ENCODE data around the gene MACC1. TPM values are rescaled to one million over a fixed set of nuclear protein-coding genes. Genes with fewer than 3 reads are reported as not detected.

Gene MACC1
- total and polyA plus RNA-seq, 4 donors = 2.8 to 45.2 (median 14.7) TPM

DNA sequence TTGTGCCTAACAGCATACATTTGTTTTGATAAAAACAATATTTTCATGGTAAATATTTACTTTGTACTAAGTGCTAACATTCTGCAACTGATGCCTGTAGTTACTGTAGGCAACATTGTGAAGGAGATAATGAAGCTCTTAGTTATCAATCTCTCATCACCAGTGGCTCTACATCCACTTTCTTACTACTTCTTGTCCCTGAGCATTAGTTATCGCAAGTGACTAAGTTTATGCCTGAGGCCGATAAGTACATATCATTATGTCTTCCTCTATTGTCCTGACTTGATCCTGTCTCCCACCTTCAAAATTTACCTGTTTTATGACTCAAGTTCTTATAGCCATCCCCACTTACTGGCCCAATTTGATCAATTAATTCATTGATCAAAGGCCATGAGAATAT lies 63.6 kb downstream of the MACC1 start:
- DNase-seq = peak in 1 of 3 donors; percentile 20
- ATAC-seq (ENCODE audit: insufficient read depth, low FRiP score) = no peak
- Histone ChIP-seq H3K36me3 (ENCODE audit: control insufficient read depth in 4 of 4, insufficient read depth in 4 of 4, low read length in 4 of 4) (no peaks in the 10 kb centered on the region), H3K4me1 (ENCODE audit: control insufficient read depth in 5 of 5, insufficient read depth in 5 of 5, low read length in 5 of 5) (peaks cover 0 to 8% (median 0%) of the 10 kb centered on the region in 5 donors), H3K9ac (ENCODE audit: insufficient read depth in 1 of 2, low read length in 2 of 2) (no peak overlapping the region), H3K27ac (ENCODE audit: low read depth in 1 of 2, low read length in 1 of 2) (no peak overlapping the region), H3K9me3 (ENCODE audit: control insufficient read depth in 4 of 4, insufficient read depth in 3 of 4, low read length in 3 of 4) (no peaks in the 10 kb centered on the region), H3K27me3 (ENCODE audit: control insufficient read depth in 3 of 3, insufficient read depth in 3 of 3, low read length in 2 of 3) (no peaks in the 10 kb centered on the region), H3K4me3 (no peak overlapping the region)
- TF ChIP-seq, protein P1, sequence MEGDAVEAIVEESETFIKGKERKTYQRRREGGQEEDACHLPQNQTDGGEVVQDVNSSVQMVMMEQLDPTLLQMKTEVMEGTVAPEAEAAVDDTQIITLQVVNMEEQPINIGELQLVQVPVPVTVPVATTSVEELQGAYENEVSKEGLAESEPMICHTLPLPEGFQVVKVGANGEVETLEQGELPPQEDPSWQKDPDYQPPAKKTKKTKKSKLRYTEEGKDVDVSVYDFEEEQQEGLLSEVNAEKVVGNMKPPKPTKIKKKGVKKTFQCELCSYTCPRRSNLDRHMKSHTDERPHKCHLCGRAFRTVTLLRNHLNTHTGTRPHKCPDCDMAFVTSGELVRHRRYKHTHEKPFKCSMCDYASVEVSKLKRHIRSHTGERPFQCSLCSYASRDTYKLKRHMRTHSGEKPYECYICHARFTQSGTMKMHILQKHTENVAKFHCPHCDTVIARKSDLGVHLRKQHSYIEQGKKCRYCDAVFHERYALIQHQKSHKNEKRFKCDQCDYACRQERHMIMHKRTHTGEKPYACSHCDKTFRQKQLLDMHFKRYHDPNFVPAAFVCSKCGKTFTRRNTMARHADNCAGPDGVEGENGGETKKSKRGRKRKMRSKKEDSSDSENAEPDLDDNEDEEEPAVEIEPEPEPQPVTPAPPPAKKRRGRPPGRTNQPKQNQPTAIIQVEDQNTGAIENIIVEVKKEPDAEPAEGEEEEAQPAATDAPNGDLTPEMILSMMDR (IDR thresholded peaks at IDR 0.05; ENCODE audit: control extremely low read depth, extremely low read depth) = no peak
- 68 to 94% methylated on average over 2 of the region's 2 CpGs for WGBS, 2 donors

DNA sequence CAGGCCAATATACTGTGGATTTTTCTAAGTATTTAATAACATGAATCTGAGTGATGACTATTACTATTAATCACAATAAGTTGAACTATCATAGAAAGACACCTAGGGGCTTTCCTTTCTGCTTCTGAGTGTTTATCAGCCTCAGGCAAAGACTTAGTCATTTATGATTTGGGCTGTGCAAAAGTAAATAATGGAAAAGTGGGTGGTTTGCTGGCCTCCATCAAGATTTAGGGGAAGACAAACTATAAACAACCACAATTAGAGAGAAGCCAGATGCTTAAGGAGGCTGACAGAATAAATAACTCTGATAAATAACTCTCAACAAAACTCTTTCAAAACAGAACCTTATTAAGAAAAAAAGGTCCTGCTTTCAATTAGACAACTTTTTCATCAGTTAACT lies 64.7 kb downstream of the MACC1 start:
- Histone ChIP-seq H3K4me1 (ENCODE audit: control insufficient read depth in 5 of 5, insufficient read depth in 5 of 5, low read length in 5 of 5) (peaks cover 0 to 8% (median 0%) of the 10 kb centered on the region in 5 donors), H3K9ac (ENCODE audit: insufficient read depth in 1 of 2, low read length in 2 of 2) (no peak overlapping the region), H3K4me3 (no peak overlapping the region), H3K27me3 (ENCODE audit: control insufficient read depth in 3 of 3, insufficient read depth in 3 of 3, low read length in 2 of 3) (no peaks in the 10 kb centered on the region), H3K36me3 (ENCODE audit: control insufficient read depth in 4 of 4, insufficient read depth in 4 of 4, low read length in 4 of 4) (no peaks in the 10 kb centered on the region), H3K27ac (ENCODE audit: low read depth in 1 of 2, low read length in 1 of 2) (no peak overlapping the region), H3K9me3 (ENCODE audit: control insufficient read depth in 4 of 4, insufficient read depth in 3 of 4, low read length in 3 of 4) (no peaks in the 10 kb centered on the region)
- ATAC-seq (ENCODE audit: insufficient read depth, low FRiP score) = no peak
- DNase-seq = no peak
- TF ChIP-seq, protein P1 (IDR thresholded peaks at IDR 0.05; ENCODE audit: control extremely low read depth, extremely low read depth) = no peak

DNA sequence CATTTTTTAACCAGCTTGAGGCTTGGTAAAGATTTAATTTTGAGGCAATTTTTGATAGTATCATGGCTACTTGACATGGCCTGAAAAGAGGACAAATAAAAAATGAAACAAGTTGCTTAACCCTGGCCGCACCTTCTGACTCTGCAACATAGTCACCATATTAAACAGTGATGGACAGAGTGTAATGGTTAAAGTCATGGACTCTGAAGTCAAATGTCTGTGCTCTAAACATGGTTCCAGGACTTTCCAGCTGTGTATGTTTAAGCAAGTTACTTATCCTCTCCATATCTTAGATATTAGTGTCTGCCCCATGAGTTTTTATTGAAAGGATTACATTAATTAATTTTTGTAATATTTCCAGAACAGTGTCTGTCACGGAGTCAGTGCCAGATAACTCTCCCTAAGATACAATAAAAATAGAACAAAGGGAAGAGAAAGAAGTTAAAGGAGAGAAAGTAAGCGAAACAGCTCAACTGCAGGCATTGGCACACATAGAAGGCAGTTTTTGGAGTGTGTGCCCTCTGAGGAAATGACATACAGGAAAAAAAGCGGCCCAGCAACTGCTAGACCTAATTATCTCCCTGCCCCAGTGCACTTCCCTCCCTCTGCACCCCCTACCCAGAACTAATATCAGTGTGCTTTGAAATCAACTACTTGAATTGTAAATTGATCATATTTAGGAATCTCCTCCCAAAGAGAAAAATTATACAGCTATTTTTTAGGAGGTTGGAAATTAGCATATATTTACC lies 65.3 kb downstream of the MACC1 start:
- TF ChIP-seq, protein P1 (IDR thresholded peaks at IDR 0.05; ENCODE audit: control extremely low read depth, extremely low read depth) = no peak
- ATAC-seq (ENCODE audit: insufficient read depth, low FRiP score) (no peak), DNase-seq (no peak)
- no peaks in the 10 kb centered on the region for H3K9me3 ChIP-seq (ENCODE audit: control insufficient read depth in 4 of 4, insufficient read depth in 3 of 4, low read length in 3 of 4)
- no peak overlapping the region for H3K27ac ChIP-seq (ENCODE audit: low read depth in 1 of 2, low read length in 1 of 2)
- no peak overlapping the region for H3K4me3 ChIP-seq
- H3K9ac ChIP-seq (ENCODE audit: insufficient read depth in 1 of 2, low read length in 2 of 2) = no peak overlapping the region
- WGBS, 2 donors = 35 to 55% methylated on average over 4 of the region's 4 CpGs
- no peaks in the 10 kb centered on the region for H3K36me3 ChIP-seq (ENCODE audit: control insufficient read depth in 4 of 4, insufficient read depth in 4 of 4, low read length in 4 of 4)
- peaks cover 0 to 8% (median 0%) of the 10 kb centered on the region in 5 donors for H3K4me1 ChIP-seq (ENCODE audit: control insufficient read depth in 5 of 5, insufficient read depth in 5 of 5, low read length in 5 of 5)
- no peaks in the 10 kb centered on the region for H3K27me3 ChIP-seq (ENCODE audit: control insufficient read depth in 3 of 3, insufficient read depth in 3 of 3, low read length in 2 of 3)

DNA sequence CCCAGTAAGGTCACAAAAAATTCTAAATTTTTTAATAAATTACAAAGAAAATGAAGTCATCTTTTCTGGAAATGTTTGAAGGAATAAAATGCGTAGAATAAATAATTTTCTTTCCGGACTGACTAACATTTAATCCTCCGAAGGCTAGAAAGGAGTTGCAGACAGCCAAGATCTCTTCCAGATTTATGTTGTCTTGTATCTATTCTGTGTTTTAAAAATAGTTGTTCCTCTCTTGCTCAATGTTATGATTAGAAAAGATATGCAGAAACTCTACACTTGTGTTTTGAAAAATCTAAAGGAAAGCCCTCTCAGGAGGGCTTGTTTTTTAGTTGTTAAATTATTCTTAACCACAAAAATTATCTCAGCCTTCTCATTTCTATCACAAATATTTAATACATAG lies 70.7 kb downstream of the MACC1 start:
- Histone ChIP-seq H3K4me3 (no peak overlapping the region), H3K9me3 (ENCODE audit: control insufficient read depth in 4 of 4, insufficient read depth in 3 of 4, low read length in 3 of 4) (no peaks in the 10 kb centered on the region), H3K36me3 (ENCODE audit: control insufficient read depth in 4 of 4, insufficient read depth in 4 of 4, low read length in 4 of 4) (no peaks in the 10 kb centered on the region), H3K27ac (ENCODE audit: low read depth in 1 of 2, low read length in 1 of 2) (no peak overlapping the region), H3K4me1 (ENCODE audit: control insufficient read depth in 5 of 5, insufficient read depth in 5 of 5, low read length in 5 of 5) (no peaks in the 10 kb centered on the region), H3K9ac (ENCODE audit: insufficient read depth in 1 of 2, low read length in 2 of 2) (no peak overlapping the region), H3K27me3 (ENCODE audit: control insufficient read depth in 3 of 3, insufficient read depth in 3 of 3, low read length in 2 of 3) (no peaks in the 10 kb centered on the region)
- TF ChIP-seq, protein P1 (IDR thresholded peaks at IDR 0.05; ENCODE audit: control extremely low read depth, extremely low read depth) = no peak
- ATAC-seq (ENCODE audit: insufficient read depth, low FRiP score) = no peak
- 58 to 68% methylated on average over 3 of the region's 3 CpGs for WGBS, 2 donors
- DNase-seq = no peak
